Measurements from ENCODE around the gene TSHZ2. TPM values are rescaled to one million over a fixed set of nuclear protein-coding genes. Genes with fewer than 3 reads are reported as not detected.

TSHZ2 gene
- total RNA-seq, 1 donor from 2014 or later = 5.2 TPM

DNA sequence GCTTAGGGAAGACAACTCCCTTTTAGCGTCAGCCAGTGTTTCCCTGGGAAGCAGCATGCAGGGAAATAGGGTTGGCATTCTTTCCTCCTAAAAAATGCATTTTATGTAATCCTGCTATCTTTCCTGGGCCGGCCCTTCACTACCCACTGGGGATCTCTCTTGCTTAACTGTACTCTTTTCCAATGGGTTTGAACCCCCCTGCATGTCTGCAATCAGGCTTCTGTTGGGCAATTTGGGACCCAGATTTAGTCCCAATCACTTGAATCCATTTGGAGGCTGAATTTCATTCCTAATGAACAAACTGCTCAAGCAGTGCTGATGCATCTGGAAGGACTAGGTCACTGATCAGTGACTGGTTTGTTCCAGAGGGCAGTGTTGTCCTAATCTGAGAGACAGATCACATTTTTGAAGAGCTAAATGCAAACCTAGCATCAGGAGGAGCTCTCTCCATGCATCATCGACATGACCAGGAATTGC lies 152.0 kb downstream of the TSHZ2 start:
- no peaks in the 10 kb centered on the region for H3K27me3 ChIP-seq
- no peak overlapping the region for H3K4me3 ChIP-seq
- H3K27ac ChIP-seq = no peak overlapping the region
- intact Hi-C loops (cut with DNase I) = no loop called here
- TF ChIP-seq CTCF (IDR thresholded peaks at IDR 0.05) = no peak
- no peaks in the 10 kb centered on the region for H3K36me3 ChIP-seq
- no peak for ATAC-seq
- no peaks in the 10 kb centered on the region for H3K4me1 ChIP-seq
- DNase-seq = no peak
- H3K9me3 ChIP-seq = no peaks in the 10 kb centered on the region

DNA sequence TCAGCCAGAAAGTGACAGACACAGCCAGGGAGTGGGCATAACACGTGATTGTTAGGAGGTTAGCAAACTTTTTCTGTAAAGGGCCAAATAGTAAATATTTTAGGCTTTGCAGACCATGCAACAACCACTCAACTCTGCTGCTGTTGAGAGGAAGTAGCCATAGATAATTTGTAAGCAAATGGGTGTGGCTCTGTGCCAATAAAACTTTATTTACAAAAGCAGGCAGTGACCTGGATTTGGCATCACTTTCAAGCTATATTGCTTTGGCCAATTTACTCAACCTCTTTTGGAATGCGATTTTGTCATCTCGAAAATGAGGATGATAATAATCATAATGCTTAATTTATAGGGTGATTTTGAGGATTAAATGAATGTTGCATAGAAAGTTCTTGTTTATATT lies 152.6 kb downstream of the TSHZ2 start:
- no peaks in the 10 kb centered on the region for H3K27me3 ChIP-seq
- no peaks in the 10 kb centered on the region for H3K9me3 ChIP-seq
- H3K4me1 ChIP-seq = no peaks in the 10 kb centered on the region
- H3K4me3 ChIP-seq = no peak overlapping the region
- intact Hi-C loops (cut with DNase I) = no loop called here
- no peak for DNase-seq
- ATAC-seq = no peak
- no peak overlapping the region for H3K27ac ChIP-seq
- no peaks in the 10 kb centered on the region for H3K36me3 ChIP-seq
- TF ChIP-seq CTCF (IDR thresholded peaks at IDR 0.05) = no peak

DNA sequence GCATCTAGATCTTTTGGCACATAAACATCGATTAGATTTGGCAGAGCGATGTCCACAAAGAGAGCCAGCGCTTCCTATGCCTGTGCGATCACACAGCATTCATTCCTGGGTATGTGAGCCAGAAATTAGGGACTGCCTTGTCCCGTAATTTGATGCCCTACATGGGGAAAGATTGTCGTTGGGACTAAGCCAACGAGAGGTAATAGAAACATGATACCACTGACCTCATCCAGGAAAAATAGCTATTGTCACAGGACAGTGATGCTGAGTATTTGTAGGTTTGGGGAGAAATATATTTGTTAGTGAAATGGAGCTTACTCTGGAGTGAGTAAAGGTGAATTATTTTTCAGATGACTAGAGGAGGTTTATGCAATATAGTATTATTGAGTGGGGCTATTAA lies 154.0 kb downstream of the TSHZ2 start:
- no peaks in the 10 kb centered on the region for H3K27me3 ChIP-seq
- no peaks in the 10 kb centered on the region for H3K9me3 ChIP-seq
- intact Hi-C loops (cut with DNase I) = no loop called here
- H3K36me3 ChIP-seq = no peaks in the 10 kb centered on the region
- no peaks in the 10 kb centered on the region for H3K4me1 ChIP-seq
- no peak for DNase-seq
- no peak overlapping the region for H3K27ac ChIP-seq
- TF ChIP-seq CTCF (IDR thresholded peaks at IDR 0.05) = no peak
- ATAC-seq = no peak
- no peak overlapping the region for H3K4me3 ChIP-seq

DNA sequence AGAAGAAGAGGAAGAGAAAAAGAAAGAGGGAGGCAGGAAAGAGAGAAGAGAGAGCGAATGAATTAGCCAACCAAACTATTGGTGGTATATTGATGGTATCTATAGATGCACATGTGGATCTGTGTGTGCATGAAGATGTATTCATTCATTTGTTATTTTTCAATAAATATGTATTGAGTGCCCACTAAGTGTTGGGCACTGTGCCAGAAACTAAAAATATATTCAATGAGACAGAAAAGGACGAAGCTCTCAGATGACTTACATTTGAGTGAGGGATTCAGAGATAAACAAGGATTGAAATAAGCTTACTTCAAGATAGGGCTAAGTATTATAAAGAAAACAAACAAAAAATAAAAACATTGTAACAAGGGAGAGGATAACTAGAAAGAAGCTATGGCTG lies 154.9 kb downstream of the TSHZ2 start:
- ATAC-seq (no peak), DNase-seq (no peak)
- intact Hi-C loops (cut with DNase I) = no loop called here
- no peaks in the 10 kb centered on the region for H3K4me1 ChIP-seq
- no peak overlapping the region for H3K27ac ChIP-seq
- no peaks in the 10 kb centered on the region for H3K9me3 ChIP-seq
- no peaks in the 10 kb centered on the region for H3K27me3 ChIP-seq
- no peak overlapping the region for H3K4me3 ChIP-seq
- TF ChIP-seq CTCF (IDR thresholded peaks at IDR 0.05) = no peak
- H3K36me3 ChIP-seq = no peaks in the 10 kb centered on the region

DNA sequence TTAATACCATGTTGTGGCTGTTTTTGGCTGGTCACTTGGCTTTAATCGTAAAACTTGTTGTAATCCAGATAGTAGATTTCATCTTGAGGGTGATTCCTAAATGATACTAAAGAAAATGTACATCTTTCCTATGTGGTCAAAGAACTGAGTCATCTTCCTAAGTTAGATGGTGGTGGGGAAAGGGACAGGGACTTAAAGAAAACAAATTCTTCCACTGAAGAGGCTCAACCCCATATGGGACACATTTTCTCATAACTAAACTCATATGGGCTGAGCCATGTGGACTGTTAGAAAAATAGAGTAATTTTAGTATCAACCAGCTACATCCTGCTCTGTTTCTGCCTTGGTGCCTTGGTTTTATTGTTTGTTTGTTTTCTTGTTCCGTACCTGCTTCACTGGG lies 155.8 kb downstream of the TSHZ2 start:
- Histone ChIP-seq H3K36me3 (no peaks in the 10 kb centered on the region), H3K27me3 (no peaks in the 10 kb centered on the region), H3K9me3 (no peaks in the 10 kb centered on the region), H3K27ac (no peak overlapping the region), H3K4me3 (no peak overlapping the region), H3K4me1 (no peaks in the 10 kb centered on the region)
- no peak for ATAC-seq
- DNase-seq = no peak
- intact Hi-C loops (cut with DNase I) = no loop called here
- no peak for TF ChIP-seq CTCF (IDR thresholded peaks at IDR 0.05)

GRCh38 chr20:53129563-53129962 lies 157.4 kb downstream of the TSHZ2 start:
- DNase-seq (no peak), ATAC-seq (no peak)
- Histone ChIP-seq H3K4me1 (no peaks in the 10 kb centered on the region), H3K27ac (no peak overlapping the region), H3K36me3 (no peaks in the 10 kb centered on the region), H3K9me3 (no peaks in the 10 kb centered on the region), H3K4me3 (no peak overlapping the region), H3K27me3 (no peaks in the 10 kb centered on the region)
- intact Hi-C loops (cut with DNase I) = no loop called here
- TF ChIP-seq CTCF (IDR thresholded peaks at IDR 0.05) = no peak

Data from upper lobe of right lung (tissue), 1 donor.